GM19099 (cell line): ENCODE results near the gene EHD2.

Source experiments
- POLR2A ChIP-seq: IDR thresholded peaks from 3 replicates; pipeline ENCODE4 v1.6.1; 2011; ENCODE audit warnings: low read depth; ENCODE audit not compliant: insufficient read length; ENCODE audit errors: extremely low read depth

Gene EHD2

GRCh38 chr19:47766670-47767069 is 53.4 kb downstream of the EHD2 start:
- no peak for TF ChIP-seq POLR2A

GRCh38 chr19:47767349-47767748 is 54.1 kb downstream of the EHD2 start:
- TF ChIP-seq POLR2A: no peak

DNA sequence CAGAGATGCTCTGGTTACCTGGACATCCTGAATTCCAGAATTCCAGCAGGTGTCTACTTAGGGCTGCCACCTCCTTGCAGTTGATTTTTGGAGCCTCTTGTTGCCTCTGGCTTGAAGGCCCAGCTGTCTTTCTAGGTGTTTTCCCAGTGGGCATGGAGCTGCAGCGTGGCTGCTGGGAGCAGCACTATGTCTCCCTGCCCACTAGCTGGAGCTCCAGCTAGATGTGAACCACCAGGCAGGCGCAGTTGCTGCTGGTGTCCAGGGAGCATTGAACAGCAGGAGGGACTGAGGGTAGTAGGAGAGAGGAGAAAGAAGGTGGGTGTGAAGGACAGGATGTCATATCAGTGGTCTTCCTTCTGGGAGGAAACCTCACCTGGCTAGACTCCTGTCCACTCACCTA is 55.4 kb downstream of the EHD2 start:
- no peak for TF ChIP-seq POLR2A

GRCh38 chr19:47769534-47769933 is 56.3 kb downstream of the EHD2 start:
- TF ChIP-seq POLR2A: no peak

GRCh38 chr19:47776568-47776967 is 63.3 kb downstream of the EHD2 start:
- no peak for TF ChIP-seq POLR2A

GRCh38 chr19:47778049-47778953 is 65.1 kb downstream of the EHD2 start, which contains the start of gene SELENOW:
TSS of gene SELENOW (plus strand) at chr19:47778703. CDS start at chr19:47778786, 83 bp downstream.
- TF ChIP-seq POLR2A: peak; percentile 99

GRCh38 chr19:47778954-47779351 is 65.7 kb downstream of the EHD2 start:
- no peak for TF ChIP-seq POLR2A

- no peak for TF ChIP-seq POLR2A
Observed at GRCh38 chr19:47779524-47780214, 66.4 kb downstream of the EHD2 start.

- no peak for TF ChIP-seq POLR2A
Observed at GRCh38 chr19:47780215-47780551, 67.0 kb downstream of the EHD2 start.

DNA sequence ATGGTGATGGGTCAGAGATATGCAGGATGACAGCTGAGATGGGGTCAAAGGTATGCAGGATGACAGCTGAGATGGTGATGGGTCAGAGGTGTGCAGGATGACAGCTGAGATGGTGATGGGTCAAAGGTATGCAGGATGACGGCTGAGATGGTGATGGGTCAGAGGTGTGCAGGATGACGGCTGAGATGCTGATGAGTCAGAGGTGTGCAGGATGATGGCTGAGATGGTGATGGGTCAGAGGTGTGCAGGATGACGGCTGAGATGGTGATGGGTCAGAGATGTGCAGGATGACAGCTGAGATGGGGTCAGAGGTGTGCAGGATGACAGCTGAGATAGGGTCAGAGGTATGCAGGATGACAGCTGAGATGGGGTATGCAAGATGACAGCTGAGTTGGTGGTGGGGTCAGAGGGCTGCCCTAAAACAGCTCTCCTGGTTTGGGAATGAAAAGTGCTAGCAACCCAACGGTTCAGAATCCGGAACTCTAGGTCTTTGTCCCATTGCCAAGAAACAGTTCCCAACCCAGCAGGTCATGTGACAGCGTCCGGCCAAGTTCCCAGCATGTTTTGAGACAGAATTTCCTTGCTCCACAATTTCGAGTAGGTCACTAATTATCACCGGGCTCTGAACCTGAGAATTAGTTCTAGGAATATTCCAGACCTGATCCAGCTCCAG is 68.5 kb downstream of the EHD2 start:
- TF ChIP-seq POLR2A: no peak

- TF ChIP-seq POLR2A: no peak
Observed at GRCh38 chr19:47786566-47786965, 73.3 kb downstream of the EHD2 start.

- TF ChIP-seq POLR2A: no peak
Observed at GRCh38 chr19:47790398-47790814, 77.2 kb downstream of the EHD2 start.

DNA sequence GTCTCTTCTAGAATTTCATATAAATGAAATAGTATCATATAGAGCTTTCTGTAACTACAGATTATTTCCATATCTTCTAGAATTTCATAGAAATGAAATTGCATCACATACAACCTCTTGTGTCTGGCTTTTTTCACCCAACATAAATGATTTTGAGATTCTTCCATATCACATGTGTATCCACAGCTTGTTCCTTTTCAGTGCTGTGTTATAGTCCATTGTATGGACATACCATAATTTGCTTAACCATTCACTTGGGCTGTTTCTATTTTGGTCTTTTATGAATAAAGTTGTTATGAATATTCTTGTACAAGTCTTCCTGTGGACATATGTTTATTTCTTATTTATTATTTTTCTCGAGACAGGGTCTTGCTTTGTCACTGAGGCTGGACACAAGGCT is 79.4 kb downstream of the EHD2 start:
- no peak for TF ChIP-seq POLR2A
